Measurements from ENCODE around the gene MYH16. TPM values are rescaled to one million over a fixed set of nuclear protein-coding genes. Genes with fewer than 3 reads are reported as not detected.
"Not testable (repeated sequence)": the region's sequence is repeated elsewhere in the genome, so short reads cannot be mapped to it uniquely, and the experiment has no call there.

MYH16 gene
- polyA plus RNA-seq (2013, experiment 1 of 2; ENCODE audit: insufficient read length): not detected
- not detected for polyA plus RNA-seq (2013, experiment 2 of 2; ENCODE audit: insufficient read length)

- DNase-seq: no peak
Measured at GRCh38 chr7:99272476-99273045, at the start of gene MYH16. TSS of gene MYH16 (plus strand) at chr7:99272839.

GRCh38 chr7:99224263-99224898, 48.3 kb upstream of the MYH16 start:
- peak; percentile 35 for DNase-seq

GRCh38 chr7:99224899-99225265, 47.8 kb upstream of the MYH16 start:
- DNase-seq: no peak

- no peak for DNase-seq
Measured at GRCh38 chr7:99229234-99229633, 43.4 kb upstream of the MYH16 start.

GRCh38 chr7:99232082-99232770, 40.4 kb upstream of the MYH16 start:
- no peak for DNase-seq

- DNase-seq: not testable (repeated sequence)
Measured at GRCh38 chr7:99232955-99233354, 39.7 kb upstream of the MYH16 start.

GRCh38 chr7:99234185-99234584, 38.5 kb upstream of the MYH16 start:
- DNase-seq: no peak

GRCh38 chr7:99235925-99236324, 36.7 kb upstream of the MYH16 start:
- no peak for DNase-seq

GRCh38 chr7:99237876-99238275, 34.8 kb upstream of the MYH16 start:
- not testable (repeated sequence) for DNase-seq

GRCh38 chr7:99238558-99239341, 33.9 kb upstream of the MYH16 start:
- no peak for DNase-seq

GRCh38 chr7:99242682-99243081, 30.0 kb upstream of the MYH16 start:
- no peak for DNase-seq

- no peak for DNase-seq
Measured at GRCh38 chr7:99243751-99244337, 28.8 kb upstream of the MYH16 start.

- peak; percentile 59 for DNase-seq
Measured at GRCh38 chr7:99244939-99245338, 27.7 kb upstream of the MYH16 start.

GRCh38 chr7:99248391-99249095, 24.1 kb upstream of the MYH16 start:
- peak; percentile 6 for DNase-seq

- DNase-seq: no peak
Measured at GRCh38 chr7:99249985-99250575, 22.6 kb upstream of the MYH16 start.

- DNase-seq: no peak
Measured at GRCh38 chr7:99252166-99252895, 20.3 kb upstream of the MYH16 start.

- DNase-seq: no peak
Measured at GRCh38 chr7:99253369-99253768, 19.3 kb upstream of the MYH16 start.

- no peak for DNase-seq
Measured at GRCh38 chr7:99254390-99254789, 18.2 kb upstream of the MYH16 start.

GRCh38 chr7:99255463-99255862, 17.2 kb upstream of the MYH16 start:
- DNase-seq: no peak

GRCh38 chr7:99257065-99257464, 15.6 kb upstream of the MYH16 start:
- no peak for DNase-seq

- DNase-seq: no peak
Measured at GRCh38 chr7:99257675-99258074, 15.0 kb upstream of the MYH16 start.
